NB4 (cell line): ENCODE results near the gene GAL3ST2.

ENCODE experiments used
- TF ChIP-seq, protein P1 (sequence below): IDR thresholded peaks from one replicate; pipeline ENCODE4 v1.5.1; 2012; ENCODE audit warnings: low read depth, low read length
- TF ChIP-seq, protein P2 (sequence below): IDR thresholded peaks from 2 replicates; pipeline ENCODE4 v1.6.1; 2011; ENCODE audit warnings: low read depth, low read length

DNA sequence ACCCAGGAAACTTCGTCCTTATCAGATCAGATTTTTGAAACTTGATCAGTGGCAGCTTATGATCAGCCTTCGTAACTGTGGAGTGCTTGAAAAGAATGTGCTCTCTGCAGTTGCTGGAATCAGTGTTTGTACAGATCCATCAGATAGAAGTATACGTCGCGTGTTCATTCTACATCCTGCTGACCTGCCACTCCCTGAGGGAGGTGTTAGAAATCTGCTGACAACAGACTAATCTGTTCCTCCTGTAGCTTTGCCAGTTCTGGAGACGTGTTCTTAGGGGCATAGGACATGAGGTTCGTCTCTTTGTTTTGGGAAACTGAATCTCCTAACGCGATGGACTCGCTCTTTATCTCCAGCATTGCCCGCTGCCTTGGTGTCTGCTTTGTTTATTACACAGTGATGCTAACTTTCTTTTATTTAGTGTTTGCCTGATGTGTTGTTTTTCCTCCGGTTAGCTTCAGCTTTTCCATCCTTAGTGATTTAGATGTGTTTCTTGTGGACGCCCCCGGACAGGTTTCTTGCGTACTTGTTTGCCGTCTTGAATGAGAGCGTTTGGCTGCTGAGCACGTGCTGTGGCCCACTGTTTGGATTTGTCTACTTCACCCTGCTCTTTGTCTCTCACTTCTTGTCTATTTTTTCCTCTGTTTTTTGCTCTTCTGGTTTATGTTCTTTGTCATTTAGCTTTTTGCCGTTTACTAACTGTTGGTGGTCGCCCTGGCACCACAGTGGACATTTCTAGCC lies 17.4 kb upstream of the GAL3ST2 start:
- TF ChIP-seq, protein P1, sequence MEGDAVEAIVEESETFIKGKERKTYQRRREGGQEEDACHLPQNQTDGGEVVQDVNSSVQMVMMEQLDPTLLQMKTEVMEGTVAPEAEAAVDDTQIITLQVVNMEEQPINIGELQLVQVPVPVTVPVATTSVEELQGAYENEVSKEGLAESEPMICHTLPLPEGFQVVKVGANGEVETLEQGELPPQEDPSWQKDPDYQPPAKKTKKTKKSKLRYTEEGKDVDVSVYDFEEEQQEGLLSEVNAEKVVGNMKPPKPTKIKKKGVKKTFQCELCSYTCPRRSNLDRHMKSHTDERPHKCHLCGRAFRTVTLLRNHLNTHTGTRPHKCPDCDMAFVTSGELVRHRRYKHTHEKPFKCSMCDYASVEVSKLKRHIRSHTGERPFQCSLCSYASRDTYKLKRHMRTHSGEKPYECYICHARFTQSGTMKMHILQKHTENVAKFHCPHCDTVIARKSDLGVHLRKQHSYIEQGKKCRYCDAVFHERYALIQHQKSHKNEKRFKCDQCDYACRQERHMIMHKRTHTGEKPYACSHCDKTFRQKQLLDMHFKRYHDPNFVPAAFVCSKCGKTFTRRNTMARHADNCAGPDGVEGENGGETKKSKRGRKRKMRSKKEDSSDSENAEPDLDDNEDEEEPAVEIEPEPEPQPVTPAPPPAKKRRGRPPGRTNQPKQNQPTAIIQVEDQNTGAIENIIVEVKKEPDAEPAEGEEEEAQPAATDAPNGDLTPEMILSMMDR, result no peak
- TF ChIP-seq, protein P2, sequence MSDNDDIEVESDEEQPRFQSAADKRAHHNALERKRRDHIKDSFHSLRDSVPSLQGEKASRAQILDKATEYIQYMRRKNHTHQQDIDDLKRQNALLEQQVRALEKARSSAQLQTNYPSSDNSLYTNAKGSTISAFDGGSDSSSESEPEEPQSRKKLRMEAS, result no peak
